Neural progenitor cell (in vitro differentiated cells): ENCODE results near the gene ARVCF. TPM values are rescaled to one million over a fixed set of nuclear protein-coding genes. Genes with fewer than 3 reads are reported as not detected.

Experiments used
- DNase-seq: peaks from one replicate; pipeline ENCODE4 v3.0.0-alpha.2; 2016; ENCODE audit warnings: low spot score
- H2AFZ ChIP-seq: fragments of 200-600 bp; sonication (generic); replicated peaks from 2 replicates; pipeline ENCODE4 v1.6.1; 2016; ENCODE audit warnings: antibody characterized with exemption
- H3F3A ChIP-seq: fragments of 200-600 bp; sonication (generic); 2 replicates; pipeline ENCODE4 v1.6.1; 2016; ENCODE audit warnings: antibody characterized with exemption, low read depth
- H3K27ac ChIP-seq: fragments of 200-600 bp; sonication (generic); 2 replicates; pipeline ENCODE4 v1.5.1; 2016; ENCODE audit warnings: mild to moderate bottlenecking
- H3K27me3 ChIP-seq: fragments of 200-600 bp; sonication (generic); 2 replicates; pipeline ENCODE4 v1.6.1; 2016; ENCODE audit warnings: mild to moderate bottlenecking, moderate library complexity
- H3K36me3 ChIP-seq: fragments of 200-600 bp; sonication (generic); 2 replicates; pipeline ENCODE4 v1.5.1; 2016
- H3K4me1 ChIP-seq: fragments of 200-600 bp; sonication (generic); 2 replicates; pipeline ENCODE4 v1.6.1; 2016; ENCODE audit warnings: mixed run types
- H3K4me2 ChIP-seq: fragments of 200-600 bp; sonication (generic); 2 replicates; pipeline ENCODE4 v1.6.1; 2016
- H3K4me3 ChIP-seq: fragments of 200-600 bp; sonication (generic); 2 replicates; pipeline ENCODE4 v1.5.1; 2016
- H3K79me2 ChIP-seq: fragments of 200-600 bp; sonication (generic); 2 replicates; pipeline ENCODE4 v1.6.1; 2016; ENCODE audit warnings: low read depth
- H3K9ac ChIP-seq: fragments of 200-600 bp; sonication (generic); 2 replicates; pipeline ENCODE4 v1.6.1; 2016
- H3K9me3 ChIP-seq: fragments of 200-600 bp; sonication (generic); 2 replicates; pipeline ENCODE4 v1.5.1; 2016; ENCODE audit warnings: low read depth
- H4K20me1 ChIP-seq: fragments of 200-600 bp; sonication (generic); 2 replicates; pipeline ENCODE4 v1.6.1; 2016; ENCODE audit warnings: low read depth
- H3K27ac Mint-ChIP-seq: 3 replicates; pipeline ENCODE4 v1.8.0; 2021; ENCODE audit warnings: mixed read lengths
- H3K27me3 Mint-ChIP-seq: 2 replicates; pipeline ENCODE4 v1.8.0; 2022; ENCODE audit warnings: low read depth, mild to moderate bottlenecking, inconsistent platforms, moderate library complexity, mixed read lengths; ENCODE audit not compliant: insufficient read depth
- H3K36me3 Mint-ChIP-seq: 3 replicates; pipeline ENCODE4 v1.8.0; 2021; ENCODE audit warnings: mixed read lengths
- H3K4me1 Mint-ChIP-seq: 3 replicates; pipeline ENCODE4 v1.8.0; 2021; ENCODE audit warnings: mixed read lengths
- H3K4me3 Mint-ChIP-seq: 3 replicates; pipeline ENCODE4 v1.8.0; 2021; ENCODE audit warnings: mild to moderate bottlenecking, moderate library complexity, mixed read lengths
- H3K9me3 Mint-ChIP-seq: 3 replicates; pipeline ENCODE4 v1.8.0; 2020; ENCODE audit warnings: mixed read lengths
- CTCF ChIP-seq: fragments of 200-600 bp; sonication (generic); IDR thresholded peaks from 2 replicates; pipeline ENCODE4 v1.5.1; 2017; ENCODE audit warnings: antibody characterized with exemption, mild to moderate bottlenecking
- EZH2 ChIP-seq: fragments of 200-600 bp; sonication (generic); IDR thresholded peaks from 2 replicates; pipeline ENCODE4 v1.6.1; 2017; ENCODE audit warnings: antibody characterized with exemption, mild to moderate bottlenecking, moderate library complexity
- EZH2phosphoT487 ChIP-seq: fragments of 200-600 bp; sonication (generic); IDR thresholded peaks from 2 replicates; pipeline ENCODE4 v1.6.1; 2017; ENCODE audit warnings: antibody characterized with exemption
- total RNA-seq: library from RNA; depleted of rRNA; stranded (reverse); fragments of >200 nt; gene quantifications from 2 replicates; pipeline ENCODE4 v1.2.3, GENCODE V29; 2015; ENCODE audit warnings: low replicate concordance

Gene ARVCF
- total RNA-seq, 1 donor from 2014 or later: 35.4 TPM

- Histone ChIP-seq H3K36me3 (no peaks in the 10 kb centered on the region), H3F3A (peaks cover 14% of the 10 kb centered on the region), H3K27me3 (no peaks in the 10 kb centered on the region), H3K9ac (no peak overlapping the region), H3K27ac (no peak overlapping the region), H3K79me2 (no peaks in the 10 kb centered on the region), H3K4me2 (no peak overlapping the region), H3K4me1 (no peaks in the 10 kb centered on the region), H3K4me3 (no peak overlapping the region), H3K9me3 (no peaks in the 10 kb centered on the region), H2AFZ (no peak overlapping the region), H4K20me1 (peaks cover 10% of the 10 kb centered on the region)
- peaks cover 5% of the 10 kb centered on the region for H3K27me3 Mint-ChIP-seq
- peaks cover 4% of the 10 kb centered on the region for H3K36me3 Mint-ChIP-seq
- no peak overlapping the region for H3K4me3 Mint-ChIP-seq
- peak overlapping the region; percentile 85 for H3K27ac Mint-ChIP-seq
- H3K4me1 Mint-ChIP-seq: peaks cover 25% of the 10 kb centered on the region
- no peak for TF ChIP-seq EZH2phosphoT487
- TF ChIP-seq EZH2: no peak
- no peak for TF ChIP-seq CTCF
- no peak for DNase-seq
- H3K9me3 Mint-ChIP-seq: no peaks in the 10 kb centered on the region
Measured at GRCh38 chr22:19968450-19968891, 48.2 kb downstream of the ARVCF start.

GRCh38 chr22:19967850-19968449, 48.7 kb downstream of the ARVCF start:
- Mint-ChIP-seq H3K4me1 (peaks cover 27% of the 10 kb centered on the region), H3K36me3 (peaks cover 4% of the 10 kb centered on the region), H3K4me3 (no peak overlapping the region), H3K9me3 (no peaks in the 10 kb centered on the region), H3K27ac (peak overlapping the region; percentile 33), H3K27me3 (peaks cover 5% of the 10 kb centered on the region)
- H3K4me3 ChIP-seq: no peak overlapping the region
- H3K4me2 ChIP-seq: no peak overlapping the region
- peaks cover 5% of the 10 kb centered on the region for H4K20me1 ChIP-seq
- no peak for DNase-seq
- H3K27me3 ChIP-seq: no peaks in the 10 kb centered on the region
- H3K9ac ChIP-seq: no peak overlapping the region
- no peaks in the 10 kb centered on the region for H3K4me1 ChIP-seq
- no peaks in the 10 kb centered on the region for H3K36me3 ChIP-seq
- H2AFZ ChIP-seq: no peak overlapping the region
- no peak overlapping the region for H3K27ac ChIP-seq
- H3F3A ChIP-seq: peaks cover 14% of the 10 kb centered on the region
- TF ChIP-seq CTCF (no peak), EZH2 (no peak), EZH2phosphoT487 (no peak)
- no peaks in the 10 kb centered on the region for H3K79me2 ChIP-seq
- no peaks in the 10 kb centered on the region for H3K9me3 ChIP-seq

GRCh38 chr22:19966908-19967750, 49.5 kb downstream of the ARVCF start:
- peak overlapping the region; percentile 38 for H3K27ac Mint-ChIP-seq
- H3K9me3 Mint-ChIP-seq: no peaks in the 10 kb centered on the region
- H3K4me1 Mint-ChIP-seq: peaks cover 30% of the 10 kb centered on the region
- Histone ChIP-seq H3K36me3 (no peaks in the 10 kb centered on the region), H3K9ac (no peak overlapping the region), H2AFZ (no peak overlapping the region), H3F3A (peaks cover 14% of the 10 kb centered on the region), H3K79me2 (no peaks in the 10 kb centered on the region), H4K20me1 (peaks cover 4% of the 10 kb centered on the region), H3K27me3 (no peaks in the 10 kb centered on the region), H3K4me3 (no peak overlapping the region), H3K9me3 (no peaks in the 10 kb centered on the region), H3K27ac (no peak overlapping the region), H3K4me1 (peaks cover 3% of the 10 kb centered on the region), H3K4me2 (no peak overlapping the region)
- TF ChIP-seq EZH2phosphoT487: no peak
- no peak for TF ChIP-seq EZH2
- no peak for TF ChIP-seq CTCF
- DNase-seq: no peak
- no peak overlapping the region for H3K4me3 Mint-ChIP-seq
- peaks cover 4% of the 10 kb centered on the region for H3K36me3 Mint-ChIP-seq
- peaks cover 5% of the 10 kb centered on the region for H3K27me3 Mint-ChIP-seq
